HG03097 (cell line): ENCODE results near the gene BTC.
A peak's percentile ranks its signal among the peaks of the same experiment; 100 is the strongest.
"Not testable (repeated sequence)": the region's sequence is repeated elsewhere in the genome, so short reads cannot be mapped to it uniquely, and the experiment has no call there.

ENCODE experiments used
- ATAC-seq: cut with Tn5 transposase; IDR thresholded peaks from one replicate; pipeline ENCODE4 v1.9.1; 2021; ENCODE audit not compliant: unreplicated experiment, low FRiP score

The BTC gene, protein sequence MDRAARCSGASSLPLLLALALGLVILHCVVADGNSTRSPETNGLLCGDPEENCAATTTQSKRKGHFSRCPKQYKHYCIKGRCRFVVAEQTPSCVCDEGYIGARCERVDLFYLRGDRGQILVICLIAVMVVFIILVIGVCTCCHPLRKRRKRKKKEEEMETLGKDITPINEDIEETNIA

DNA sequence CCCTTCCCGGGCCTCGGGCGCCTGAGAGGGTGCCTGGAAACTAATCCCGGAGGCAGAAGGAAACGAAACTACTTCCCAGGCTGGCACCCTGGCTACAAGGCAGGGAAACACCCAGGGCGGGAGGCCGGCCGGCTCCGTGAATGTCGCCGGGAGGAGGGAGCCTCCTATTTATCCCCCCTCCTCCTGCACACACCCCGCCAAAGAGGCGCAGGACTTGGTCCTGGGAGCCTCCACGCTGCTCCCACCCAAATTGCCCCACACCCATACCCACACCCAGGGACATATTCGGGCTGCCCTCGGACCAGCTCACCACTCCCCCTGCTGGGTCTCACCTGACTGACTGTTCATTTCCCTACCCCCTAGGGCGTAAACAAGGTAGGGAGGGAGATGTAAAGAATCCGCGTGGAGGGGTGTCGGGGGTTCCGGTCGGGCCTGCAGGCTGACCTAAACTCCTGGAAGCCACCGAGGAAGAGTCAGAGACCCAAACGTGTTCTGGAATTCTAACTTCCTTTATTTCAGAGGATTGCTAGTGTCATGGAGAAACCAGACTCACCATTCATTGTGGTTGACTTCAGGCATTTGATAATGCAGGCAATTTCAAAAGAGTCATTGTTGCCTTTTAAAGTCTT lies at the start of gene BTC:
Gene BTC (minus strand): TSS at position 142 of the 629 bp plus-strand sequence. CDS start 198 bp downstream, outside the sequence.
- no peak for ATAC-seq

DNA sequence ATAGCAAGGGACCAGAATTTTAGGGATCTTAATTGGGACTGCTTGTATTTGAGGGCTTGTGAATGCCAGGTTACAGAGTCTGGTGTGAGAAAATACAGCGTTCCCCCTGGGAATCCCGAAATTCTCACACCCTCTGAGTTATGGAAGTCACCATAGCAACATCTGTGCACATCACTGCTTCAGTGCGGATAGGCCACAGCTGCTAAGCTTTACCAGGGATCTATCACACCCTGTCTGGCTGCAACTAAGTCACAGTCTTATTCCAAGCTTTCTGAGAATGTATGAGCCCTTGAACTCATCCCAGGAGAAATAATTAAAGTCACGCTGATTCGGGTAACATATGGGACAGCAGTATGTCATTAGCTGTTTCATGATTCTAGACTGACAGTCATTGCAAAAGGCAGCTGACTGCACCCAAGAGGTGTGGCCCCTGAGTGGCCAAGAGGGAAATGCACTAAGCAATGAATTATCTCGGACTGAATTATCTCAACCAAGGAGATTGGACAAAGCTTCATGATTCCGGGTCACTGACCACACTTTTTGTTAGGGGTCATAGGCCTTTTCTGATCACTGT lies 46.7 kb upstream of the BTC start:
- ATAC-seq, result no peak

DNA sequence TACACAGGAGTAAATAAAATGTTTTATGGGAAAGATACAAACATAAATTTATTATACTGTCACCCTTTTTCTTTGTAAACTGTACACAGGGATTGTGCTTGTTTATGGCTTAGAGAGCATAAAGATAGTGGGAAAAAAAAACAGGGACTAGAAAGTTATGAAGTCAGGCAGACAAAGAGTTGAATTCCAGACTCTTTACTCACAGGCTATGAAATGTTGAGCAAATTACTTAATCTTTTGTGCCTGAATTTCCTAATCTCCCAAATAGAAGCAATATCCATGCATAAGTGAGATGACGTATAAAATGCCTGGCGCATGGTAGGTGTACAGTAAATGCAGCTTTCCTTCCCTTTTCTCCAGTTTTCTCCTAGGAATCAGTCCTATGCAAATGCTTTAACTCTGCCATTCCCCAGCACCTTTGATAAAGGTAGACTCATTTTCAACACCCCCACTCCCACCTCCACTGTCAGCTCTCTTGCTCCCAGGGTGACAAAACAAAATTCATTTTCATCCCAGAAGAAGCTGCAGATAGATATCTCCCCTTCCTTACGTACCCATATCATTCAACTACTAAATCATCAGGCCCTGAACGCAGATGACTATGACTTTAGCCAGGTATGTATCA lies 44.5 kb upstream of the BTC start:
- ATAC-seq, result no peak

DNA sequence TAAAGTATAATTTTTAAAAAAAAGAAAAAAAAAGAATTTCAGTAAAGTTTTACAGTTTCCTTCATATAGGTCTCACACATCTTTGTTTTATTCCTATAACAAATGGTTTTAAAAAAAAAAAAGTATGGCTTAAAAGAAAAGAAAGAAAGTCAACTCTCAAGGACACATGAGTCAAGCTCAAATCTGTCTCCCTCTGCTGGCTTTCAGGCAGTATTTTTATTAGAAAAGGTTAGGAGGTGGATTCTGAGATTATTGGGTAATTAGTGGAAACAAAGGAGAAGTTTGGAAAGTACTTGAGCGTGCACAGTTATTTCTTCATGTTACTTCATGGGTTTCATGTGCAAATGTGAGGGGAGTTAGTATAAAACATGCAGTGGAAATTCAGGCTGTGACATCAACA lies 36.6 kb upstream of the BTC start:
- no peak for ATAC-seq

DNA sequence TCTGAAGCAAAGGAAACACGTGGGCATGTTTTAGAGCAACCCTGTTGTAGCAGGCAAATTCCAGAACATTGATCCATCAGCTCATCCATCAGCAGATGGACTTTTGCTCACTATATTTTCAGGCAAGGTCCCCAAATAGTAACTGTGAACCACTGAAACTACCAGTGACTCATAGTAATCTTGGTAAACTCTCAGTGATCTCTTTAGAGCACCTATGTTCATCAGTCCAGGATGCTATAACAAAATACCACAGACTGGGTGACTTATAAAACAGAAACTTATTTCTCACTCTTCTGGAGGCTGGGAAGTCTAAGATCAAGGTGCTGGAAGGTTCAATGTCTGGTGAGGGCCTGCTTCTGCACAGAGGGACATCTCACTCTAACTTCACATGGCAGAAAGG lies 28.9 kb upstream of the BTC start:
- peak; percentile 65 for ATAC-seq

DNA sequence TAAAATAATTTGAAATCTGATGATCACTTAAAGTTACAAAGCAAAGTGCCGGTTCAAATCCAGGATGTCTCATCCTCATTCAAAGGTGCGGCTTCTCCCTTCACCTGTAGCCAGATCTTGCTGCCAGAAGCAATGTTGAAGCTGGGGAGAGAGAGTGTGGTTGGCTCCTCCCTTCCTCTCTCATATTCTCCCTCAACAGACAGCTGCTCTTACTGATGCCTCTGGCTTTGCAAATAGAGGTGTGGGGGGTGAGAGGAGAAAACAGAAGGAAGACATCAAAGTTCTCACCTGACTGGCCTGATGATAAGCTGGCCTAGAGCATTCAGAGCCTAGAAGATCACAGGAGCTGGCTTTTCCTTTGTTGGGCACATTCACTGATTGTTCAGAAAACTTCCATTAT lies 28.3 kb upstream of the BTC start:
- ATAC-seq, result no peak

DNA sequence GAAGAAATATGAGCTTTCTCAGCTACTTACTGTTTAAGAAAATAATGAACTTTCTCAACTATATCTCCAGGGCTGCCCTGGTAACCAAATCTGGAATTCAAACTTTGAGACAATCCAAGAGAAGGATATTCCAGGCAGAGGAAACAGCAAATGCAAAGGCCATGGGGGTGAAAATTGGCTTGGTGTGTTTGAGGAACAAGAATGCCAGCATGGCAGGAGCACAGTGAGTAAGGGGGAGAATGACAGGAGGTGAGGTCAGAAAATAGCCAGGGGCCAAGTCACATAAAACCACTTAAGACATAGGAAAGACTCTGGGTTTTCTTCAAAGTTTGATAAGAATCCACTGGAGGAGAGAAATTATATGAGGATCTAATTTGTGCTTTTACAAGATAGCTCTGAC lies 27.2 kb upstream of the BTC start:
- no peak for ATAC-seq

DNA sequence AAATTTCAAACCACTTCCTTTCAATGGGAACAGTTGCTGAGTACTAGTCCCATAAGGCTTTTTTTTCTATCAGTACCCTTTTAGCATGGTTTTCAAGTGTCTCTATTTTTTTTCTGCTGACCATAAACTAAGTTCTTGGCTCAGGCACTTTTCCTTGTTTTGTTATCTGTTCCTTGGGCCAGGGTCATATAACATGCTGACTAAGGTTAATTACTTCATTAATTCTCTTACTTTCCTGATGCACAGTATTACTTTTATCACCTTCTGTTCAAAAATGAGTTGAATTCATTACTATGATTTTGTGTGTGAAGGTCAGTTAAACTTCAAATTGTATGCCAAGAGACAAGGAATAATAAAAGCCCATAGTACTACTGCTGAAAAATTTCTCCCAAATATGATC lies 19.7 kb upstream of the BTC start:
- ATAC-seq, result no peak

DNA sequence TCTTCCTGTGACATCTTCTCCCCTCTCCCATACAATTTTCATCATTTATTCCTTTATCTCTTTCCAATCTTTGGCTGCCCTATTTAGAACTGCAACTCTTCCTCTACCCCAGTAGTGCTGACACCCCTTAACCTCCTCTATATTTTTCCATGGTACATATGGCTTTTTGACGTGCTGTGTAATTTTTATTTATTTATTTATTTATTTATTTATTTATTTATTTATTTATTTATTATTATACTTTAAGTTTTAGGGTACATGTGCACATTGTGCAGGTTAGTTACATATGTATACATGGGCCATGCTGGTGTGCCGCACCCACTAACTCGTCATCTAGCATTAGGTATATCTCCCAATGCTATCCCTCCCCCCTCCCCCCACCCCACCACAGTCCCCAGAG lies 17.7 kb upstream of the BTC start:
- ATAC-seq, result not testable (repeated sequence)

DNA sequence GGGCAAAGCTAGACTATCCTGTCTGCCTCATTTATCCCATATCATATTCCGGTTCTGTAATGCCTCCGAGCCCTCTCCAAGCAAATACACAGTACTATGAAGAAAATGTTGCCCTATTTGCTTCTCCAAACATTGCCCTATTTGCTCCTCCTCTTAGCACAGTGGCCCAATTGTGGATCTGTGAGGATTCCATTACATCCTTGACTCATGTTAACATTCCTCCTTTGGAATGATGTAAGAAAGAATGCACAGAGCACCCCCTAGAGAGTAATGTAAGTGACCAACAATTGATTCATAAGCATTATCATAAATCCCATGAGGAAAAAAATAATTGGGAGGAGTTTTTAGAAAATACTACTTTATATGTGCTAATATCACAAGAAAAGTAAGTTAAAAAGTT lies 11.3 kb upstream of the BTC start:
- ATAC-seq, result no peak

DNA sequence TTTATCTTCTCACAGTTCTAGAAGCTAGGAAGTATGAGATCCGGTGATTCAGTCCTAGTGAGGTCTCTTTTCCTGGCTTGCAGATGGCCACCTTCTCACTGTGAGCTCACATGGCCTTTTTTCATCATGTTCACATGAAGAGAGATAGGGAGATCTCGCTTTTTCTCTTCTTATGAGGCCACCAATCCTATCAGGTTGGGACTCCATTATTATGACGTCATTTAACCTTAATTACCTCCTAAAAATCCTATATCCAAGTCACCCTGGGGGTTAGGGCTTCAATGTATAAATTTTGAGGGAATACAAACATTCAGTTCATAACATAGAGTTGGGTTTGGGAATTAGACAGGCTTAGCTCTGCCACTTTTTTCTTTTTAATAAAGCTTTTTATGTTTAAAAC lies 6.0 kb upstream of the BTC start:
- no peak for ATAC-seq

DNA sequence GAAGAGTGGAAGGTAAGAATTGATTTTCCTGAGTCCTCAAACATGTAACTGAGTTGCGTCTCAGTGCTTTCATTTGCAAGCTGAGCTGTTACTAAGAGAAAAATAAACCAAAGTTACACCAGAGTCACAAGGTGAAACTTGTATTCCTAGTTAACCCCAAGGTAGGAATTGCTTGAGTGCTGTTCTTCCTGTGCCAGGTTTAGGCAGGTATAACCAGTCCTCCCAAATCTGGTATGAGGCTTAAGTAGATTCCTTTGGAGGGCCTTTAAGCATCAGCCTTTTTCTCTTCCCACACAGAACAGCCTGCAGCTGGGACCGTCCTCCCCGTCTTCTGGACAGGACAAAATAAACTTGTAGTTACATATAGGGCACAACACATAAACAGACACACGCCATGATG lies 2.3 kb upstream of the BTC start:
- no peak for ATAC-seq

DNA sequence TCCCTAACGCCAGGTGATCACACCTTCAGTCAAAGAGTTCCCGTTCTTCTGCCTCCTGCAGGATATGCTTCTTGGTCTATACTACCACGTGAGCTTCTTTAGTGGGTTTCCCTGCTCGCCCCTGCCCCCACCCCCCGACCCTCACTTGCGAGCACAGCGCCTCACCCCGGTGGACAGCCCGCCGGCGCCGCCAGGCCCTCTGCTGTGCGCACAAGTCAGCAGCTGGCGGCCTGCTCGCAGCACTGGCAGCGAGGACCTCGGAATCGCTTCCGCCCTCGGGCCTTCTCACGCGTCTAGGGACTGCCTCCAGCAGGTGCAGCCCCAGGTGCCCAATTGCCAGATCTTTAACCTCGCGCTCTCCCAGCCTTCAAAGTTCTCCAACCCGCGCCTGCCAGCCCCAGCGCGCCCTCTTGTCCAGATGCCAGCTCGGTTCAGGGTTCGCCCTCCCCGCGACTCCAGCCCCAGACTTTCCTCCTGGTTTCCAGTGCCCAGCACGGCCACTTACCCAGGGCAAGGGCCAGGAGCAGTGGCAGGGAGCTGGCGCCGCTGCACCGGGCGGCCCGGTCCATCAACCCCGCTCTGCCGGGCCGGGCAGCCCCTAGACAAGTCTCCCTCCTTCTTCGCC lies 454 bp downstream of the BTC start:
- ATAC-seq, result no peak

DNA sequence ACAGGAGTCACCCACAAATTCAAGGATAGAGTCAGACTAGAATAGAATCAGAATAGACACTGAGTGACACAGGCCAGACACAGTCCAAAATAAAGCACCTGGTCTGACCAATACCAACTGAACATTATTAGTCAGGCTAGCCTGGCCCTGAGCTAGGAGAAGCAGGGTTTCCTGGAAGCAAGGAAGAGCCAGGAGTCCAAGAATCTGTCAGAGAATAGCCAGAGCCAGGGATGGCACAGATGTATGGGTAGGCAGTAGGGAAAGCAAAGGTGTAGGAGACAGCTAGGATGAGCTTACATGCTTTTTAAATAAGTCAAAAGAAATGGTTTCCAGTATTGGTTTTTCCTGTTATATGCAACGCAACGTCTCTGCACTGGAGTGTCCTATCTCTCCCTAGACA lies 3.7 kb downstream of the BTC start:
- ATAC-seq, result no peak

DNA sequence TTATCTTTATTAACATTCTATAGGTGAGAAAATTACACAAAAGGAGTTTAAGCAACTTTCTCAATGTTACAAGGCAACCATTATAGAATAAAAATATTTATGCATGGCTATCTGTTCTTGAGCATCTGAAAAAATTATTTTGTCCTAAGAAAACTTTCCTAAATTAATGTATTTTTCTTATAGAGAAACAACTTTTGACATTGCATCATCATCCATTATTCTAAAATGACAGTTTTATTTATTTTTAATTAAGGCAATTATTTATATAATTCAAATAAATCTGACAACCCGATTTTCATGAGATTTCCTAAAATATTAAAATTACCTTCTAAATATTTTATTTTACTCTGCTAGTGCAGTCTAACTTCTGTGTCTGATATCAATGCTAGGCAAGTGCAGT lies 4.8 kb downstream of the BTC start:
- no peak for ATAC-seq

DNA sequence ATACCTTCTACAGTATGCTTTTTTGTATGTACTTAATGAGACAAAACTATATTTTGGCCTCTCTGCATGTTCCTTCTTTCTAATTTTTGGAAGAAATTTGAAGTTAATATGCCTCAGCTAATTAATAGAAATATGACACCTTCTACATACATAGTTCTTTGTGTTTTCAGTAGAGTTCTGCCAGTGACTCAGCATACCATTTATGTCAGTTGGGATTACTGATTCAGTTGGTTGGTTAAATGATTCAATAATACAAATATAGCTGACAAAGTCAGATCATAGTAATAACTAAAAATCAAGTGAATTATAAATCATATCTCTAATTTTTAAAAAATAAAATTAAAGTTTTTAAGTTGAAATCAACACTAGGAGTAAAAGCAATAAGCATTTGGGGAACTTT lies 16.8 kb downstream of the BTC start:
- ATAC-seq, result no peak

DNA sequence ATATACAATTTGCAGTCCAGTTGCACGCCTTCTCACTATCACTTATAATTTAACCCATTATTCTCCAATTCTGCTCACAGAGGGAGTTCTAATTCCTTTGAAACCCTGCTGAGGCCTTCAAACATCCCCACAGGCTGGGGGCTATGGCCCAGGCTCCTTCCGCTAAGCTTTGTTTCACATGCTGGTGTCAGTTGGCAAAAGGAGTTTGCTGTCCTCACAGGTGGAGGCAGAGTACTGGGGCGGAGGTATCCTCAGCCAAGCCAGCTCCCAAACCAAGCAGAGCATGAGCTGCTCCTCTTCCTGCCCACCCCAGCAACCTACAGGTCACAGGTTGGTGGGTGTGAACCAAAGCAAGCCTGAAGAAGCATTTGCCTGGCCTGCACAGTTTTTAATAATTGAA lies 21.5 kb downstream of the BTC start:
- ATAC-seq, result no peak

DNA sequence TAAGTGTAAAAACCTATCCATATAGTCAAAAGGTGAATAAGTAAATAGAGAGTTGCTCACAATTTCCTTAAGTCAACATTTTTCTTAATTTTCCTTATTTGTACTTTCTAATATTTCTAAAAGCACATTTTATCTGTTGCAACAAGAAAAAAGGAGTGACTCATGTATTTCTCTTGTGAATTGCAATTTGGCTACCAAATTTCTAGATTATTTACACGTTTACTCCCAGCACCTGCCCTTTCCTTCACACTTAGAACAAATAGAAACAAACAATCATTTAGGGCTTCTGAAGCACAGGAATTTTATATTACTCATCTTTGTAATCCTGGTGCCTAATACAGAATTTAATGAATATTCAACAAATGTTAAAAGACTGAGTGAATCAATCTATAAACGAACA lies 22.2 kb downstream of the BTC start:
- no peak for ATAC-seq

DNA sequence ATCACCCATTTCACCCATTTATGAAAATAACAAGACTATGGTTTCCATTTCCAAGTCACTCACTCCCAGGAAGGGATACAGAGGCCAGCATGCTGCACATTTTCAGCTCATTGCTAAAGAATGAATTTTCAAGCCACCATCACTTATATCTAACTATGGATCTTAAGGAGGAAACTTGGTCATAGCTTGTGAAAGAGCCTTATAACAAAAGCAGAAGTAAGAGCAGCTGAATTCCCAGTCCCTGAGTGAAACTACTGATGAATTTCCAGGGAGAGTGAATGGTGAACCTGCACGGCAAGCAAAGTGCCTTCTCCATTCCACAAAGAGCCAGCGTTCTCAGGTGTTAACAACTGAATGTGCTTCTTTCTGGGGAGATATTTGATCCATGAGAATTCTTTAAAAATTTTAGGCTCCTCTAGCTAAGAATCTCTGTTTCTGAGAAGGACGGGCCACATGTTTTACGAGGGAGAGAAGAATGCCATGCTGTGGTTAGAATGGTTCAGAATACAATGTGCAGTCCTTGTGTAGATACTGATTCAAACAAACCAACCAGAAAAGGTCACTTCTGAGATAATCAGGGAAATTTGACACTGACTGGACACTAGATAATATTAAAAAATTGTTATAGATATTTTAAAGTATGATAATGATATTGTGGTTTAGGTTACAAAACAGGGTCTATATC lies 24.0 kb downstream of the BTC start:
- ATAC-seq, result no peak

DNA sequence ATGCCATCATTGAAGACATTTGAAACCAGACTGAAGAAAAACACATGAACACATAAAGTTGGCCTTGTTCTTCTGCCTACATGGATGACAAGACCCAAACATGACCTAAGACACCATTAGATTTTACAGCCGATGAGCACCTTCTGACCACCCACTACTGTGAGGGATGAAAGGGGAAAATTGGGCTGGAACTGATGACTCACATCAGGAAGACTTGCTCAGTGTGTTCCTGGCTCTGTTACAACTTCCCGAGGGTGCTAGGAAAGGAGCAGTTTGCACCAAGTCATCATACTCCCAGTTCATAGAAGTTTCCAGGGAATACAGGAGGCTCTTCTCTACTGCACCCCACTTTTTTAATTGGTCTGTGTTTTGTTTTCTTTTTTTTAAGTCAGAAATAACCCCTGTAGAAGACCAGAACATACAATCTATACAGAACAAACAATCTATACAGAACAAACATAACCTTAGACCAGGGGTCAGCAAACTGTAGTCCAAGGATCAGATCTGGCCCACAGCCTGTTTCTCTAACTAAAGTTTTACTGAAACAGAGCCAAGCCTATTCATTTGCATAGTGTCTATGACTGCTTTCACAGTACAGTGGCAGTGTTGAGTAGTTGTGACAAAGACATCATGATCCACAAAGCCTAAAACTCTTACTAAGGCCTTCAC lies 25.3 kb downstream of the BTC start:
- ATAC-seq, result no peak

DNA sequence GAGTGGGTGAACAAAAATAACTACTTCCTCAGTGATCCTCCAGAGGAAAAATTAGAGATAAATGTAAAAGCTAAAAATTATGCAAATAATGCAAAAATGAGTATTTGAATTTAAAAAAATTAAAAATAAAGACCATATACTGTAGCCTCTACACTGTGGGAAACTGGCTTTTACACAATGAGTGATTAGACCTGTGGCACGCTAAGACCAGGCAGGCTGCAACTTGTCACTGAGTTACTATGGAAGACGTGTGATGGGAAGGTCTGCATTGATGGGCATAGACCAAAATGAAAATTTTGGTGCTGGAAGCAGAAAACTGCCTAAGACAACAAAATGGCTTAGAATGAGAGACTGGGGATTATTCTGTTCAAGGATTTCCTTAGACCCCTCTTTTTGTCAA lies 30.2 kb downstream of the BTC start:
- no peak for ATAC-seq
